SH-SY5Y (cell line): ENCODE measurements around the gene CNIH1.

Experiments
- GATA2 ChIP-seq: IDR thresholded peaks from 2 replicates; pipeline ENCODE4 v1.6.1; 2011; ENCODE audit warnings: mild to moderate bottlenecking, low read depth, low read length
- GATA3 ChIP-seq: IDR thresholded peaks from 2 replicates; pipeline ENCODE4 v1.6.1; 2011; ENCODE audit warnings: low read depth, mild to moderate bottlenecking, low read length, moderate library complexity

GRCh38 chr14:54381821-54382220 lies 59.4 kb downstream of the CNIH1 start:
- no peak for TF ChIP-seq GATA2
- TF ChIP-seq GATA3 = no peak
